Activated T-helper 1 cell treated with anti-CD3 and anti-CD28 coated beads, Interleukin-12 subunit alpha, Interleukin-12 subunit beta, Interleukin-2, Interleukin-4 antibody, amounts not matched to agents 30 ng/mL and 10 ng/mL and 1 ng/mL, durations not matched to agents 14 hours and 24 hours and 36 hours (primary cell): ENCODE data around the gene EPB41L4B. TPM values are rescaled to one million over a fixed set of nuclear protein-coding genes. Genes with fewer than 3 reads are reported as not detected.

Source experiments
- DNase-seq: peaks from one replicate; pipeline ENCODE4 v3.0.0; 2021; ENCODE audit warnings: low spot score
- H3K27ac Mint-ChIP-seq: one replicate; pipeline ENCODE4 v1.8.0; 2021; ENCODE audit warnings: mild to moderate bottlenecking, mixed read lengths
- H3K27me3 Mint-ChIP-seq: one replicate; pipeline ENCODE4 v1.8.0; 2022; ENCODE audit warnings: mild to moderate bottlenecking, moderate library complexity, mixed read lengths; ENCODE audit not compliant: insufficient read depth
- H3K36me3 Mint-ChIP-seq: one replicate; pipeline ENCODE4 v1.8.0; 2021; ENCODE audit warnings: low read depth, mixed read lengths
- H3K4me1 Mint-ChIP-seq: one replicate; pipeline ENCODE4 v1.8.0; 2021; ENCODE audit warnings: low read depth, mixed read lengths
- H3K4me3 Mint-ChIP-seq: one replicate; pipeline ENCODE4 v1.8.0; 2021; ENCODE audit warnings: mild to moderate bottlenecking, moderate library complexity, mixed read lengths
- H3K9me3 Mint-ChIP-seq: one replicate; pipeline ENCODE4 v1.8.0; 2021; ENCODE audit warnings: mixed read lengths
- intact Hi-C: fragments of 100-400 bp; cut with micrococcal nuclease; formaldehyde crosslinking; loops from one replicate; pipeline ENCODE4 v1.15.1; 2024
- total RNA-seq: library from RNA; stranded (reverse); gene quantifications from 2 replicates; pipeline ENCODE4 v1.2.3, GENCODE V29; 2022

EPB41L4B gene
- total RNA-seq, 1 donor from 2014 or later: 2.2 TPM

DNA sequence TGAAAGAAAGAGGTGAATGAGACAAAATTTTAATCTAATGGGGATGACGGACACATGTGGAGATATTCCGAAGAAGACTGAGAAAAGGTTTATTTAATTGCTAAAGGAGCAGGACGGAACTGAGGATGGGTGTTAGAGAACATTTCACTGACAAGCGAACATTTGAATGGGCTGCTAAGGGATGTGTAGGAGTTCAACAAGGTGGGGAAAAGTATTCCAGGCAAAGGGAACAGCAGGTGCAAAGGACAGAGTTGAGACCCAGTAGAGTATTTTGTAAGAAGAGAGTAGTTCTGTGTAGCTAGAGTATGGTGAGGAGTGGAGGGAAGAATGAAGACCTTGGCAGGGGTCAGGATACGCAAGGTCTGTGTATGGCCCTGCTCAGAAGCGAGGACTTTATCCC is 106.4 kb downstream of the EPB41L4B start:
- no peaks in the 10 kb centered on the region for H3K36me3 Mint-ChIP-seq
- no peak for DNase-seq
- peaks cover 18% of the 10 kb centered on the region for H3K27me3 Mint-ChIP-seq
- H3K4me3 Mint-ChIP-seq: no peak overlapping the region
- intact Hi-C loops: no loop called here
- H3K9me3 Mint-ChIP-seq: no peaks in the 10 kb centered on the region
- no peaks in the 10 kb centered on the region for H3K4me1 Mint-ChIP-seq
- no peak overlapping the region for H3K27ac Mint-ChIP-seq

DNA sequence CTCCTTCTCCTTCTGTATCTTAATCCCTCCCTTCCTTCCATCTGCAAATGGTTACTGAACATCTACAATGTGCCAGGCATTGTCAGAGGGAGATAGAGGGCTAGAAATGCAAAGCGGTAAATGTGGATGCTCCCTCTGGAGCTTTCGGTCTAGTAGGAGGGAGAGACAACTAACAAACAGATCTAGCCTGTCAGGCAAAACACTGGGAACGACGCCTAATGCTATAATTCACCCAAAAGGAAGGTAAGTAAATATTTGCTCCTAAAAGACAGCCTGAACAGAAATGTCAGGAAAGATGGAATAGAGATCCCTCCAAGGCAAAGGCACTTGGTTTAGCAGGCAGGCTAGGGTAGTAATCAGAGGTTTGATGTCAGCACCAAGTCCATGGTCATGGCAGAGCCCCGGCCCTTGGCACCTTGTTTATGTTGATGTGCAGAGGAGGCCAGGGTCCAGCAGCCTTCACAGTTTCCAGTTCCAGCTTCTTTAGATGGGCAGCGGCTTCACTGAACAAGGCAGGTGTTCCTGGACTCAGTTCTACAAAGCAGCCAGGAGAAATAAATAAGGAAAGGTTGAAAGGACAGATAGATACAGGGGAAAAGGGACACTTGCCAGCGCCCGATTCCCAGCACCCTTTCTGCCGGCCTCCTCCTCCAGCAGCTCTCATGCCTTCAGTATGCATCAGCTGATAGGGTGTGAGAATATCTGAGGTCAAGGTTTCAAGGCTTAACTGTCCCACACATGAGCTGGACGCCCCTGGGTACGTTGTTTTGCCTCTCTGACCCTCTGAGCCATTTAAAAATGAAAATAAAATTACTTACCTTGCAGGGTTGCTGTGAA is 107.4 kb downstream of the EPB41L4B start:
- no peaks in the 10 kb centered on the region for H3K9me3 Mint-ChIP-seq
- intact Hi-C loops: no loop called here
- H3K4me1 Mint-ChIP-seq: no peaks in the 10 kb centered on the region
- no peak for DNase-seq
- no peak overlapping the region for H3K27ac Mint-ChIP-seq
- H3K4me3 Mint-ChIP-seq: no peak overlapping the region
- H3K36me3 Mint-ChIP-seq: no peaks in the 10 kb centered on the region
- peaks cover 16% of the 10 kb centered on the region for H3K27me3 Mint-ChIP-seq

DNA sequence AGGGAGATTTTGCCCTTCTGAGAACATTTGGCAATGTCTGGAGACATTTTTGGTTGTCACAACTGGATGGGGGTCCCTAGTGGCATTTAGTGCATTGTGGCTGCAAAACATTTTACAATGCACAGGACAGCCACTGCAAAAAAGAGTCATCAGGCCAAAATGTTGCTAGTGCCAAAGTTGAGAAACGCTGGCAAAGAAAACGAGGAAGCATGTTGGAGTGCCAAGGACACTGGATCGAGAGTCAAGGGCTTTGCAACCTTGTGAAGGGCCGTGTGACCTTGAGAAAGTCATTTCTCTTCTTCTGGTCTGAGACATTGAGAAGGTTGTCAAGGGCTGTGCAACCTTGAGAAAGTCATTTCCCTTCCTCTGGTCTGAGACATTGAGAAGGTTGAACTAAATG is 108.1 kb downstream of the EPB41L4B start:
- intact Hi-C loops: no loop called here
- Mint-ChIP-seq H3K4me1 (no peaks in the 10 kb centered on the region), H3K9me3 (no peaks in the 10 kb centered on the region), H3K27ac (no peak overlapping the region), H3K27me3 (peaks cover 11% of the 10 kb centered on the region), H3K36me3 (no peaks in the 10 kb centered on the region), H3K4me3 (no peak overlapping the region)
- no peak for DNase-seq

DNA sequence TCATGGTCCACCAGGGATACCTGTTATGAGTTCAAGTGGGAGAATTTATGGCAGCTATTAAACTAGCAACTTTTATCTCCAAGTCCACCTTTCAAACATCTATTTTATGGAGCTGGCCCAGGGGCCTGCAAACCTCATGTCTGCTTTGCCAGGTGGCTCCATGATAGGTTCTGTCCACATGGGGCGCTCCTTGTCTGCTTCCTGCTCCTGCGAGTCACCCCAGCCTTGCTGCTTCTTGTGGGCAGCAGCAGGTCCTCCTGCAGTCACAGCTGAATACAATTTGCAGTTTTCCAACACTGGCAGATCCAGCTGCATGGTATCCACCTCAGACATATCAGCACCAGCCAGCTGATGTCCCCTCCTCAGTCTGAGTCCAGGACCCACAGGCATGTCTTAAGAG is 114.2 kb downstream of the EPB41L4B start:
- Mint-ChIP-seq H3K4me3 (no peak overlapping the region), H3K36me3 (no peaks in the 10 kb centered on the region), H3K27ac (no peak overlapping the region), H3K9me3 (no peaks in the 10 kb centered on the region), H3K27me3 (peaks cover 13% of the 10 kb centered on the region), H3K4me1 (no peaks in the 10 kb centered on the region)
- no peak for DNase-seq
- intact Hi-C loops: no loop called here

DNA sequence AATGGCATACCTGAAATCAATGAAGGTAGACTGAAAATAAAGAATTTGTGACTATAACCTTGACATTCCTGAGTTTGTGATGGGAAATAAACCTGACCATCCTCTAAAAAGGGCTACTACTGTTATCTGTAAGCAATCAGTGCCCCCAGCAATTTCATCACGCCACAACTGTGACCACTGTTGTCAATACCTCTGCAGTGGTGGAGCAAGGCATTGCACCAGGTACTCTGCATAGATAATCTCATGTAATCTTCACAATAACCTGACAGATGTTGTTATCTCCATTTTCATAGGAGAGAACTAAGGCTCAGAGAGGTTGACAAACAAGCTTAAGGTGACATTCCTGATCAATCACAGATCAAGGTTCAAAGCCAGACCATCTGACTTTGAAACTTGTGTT is 115.3 kb downstream of the EPB41L4B start:
- Mint-ChIP-seq H3K9me3 (no peaks in the 10 kb centered on the region), H3K4me3 (no peak overlapping the region), H3K36me3 (no peaks in the 10 kb centered on the region), H3K27ac (no peak overlapping the region), H3K27me3 (peaks cover 8% of the 10 kb centered on the region), H3K4me1 (no peaks in the 10 kb centered on the region)
- intact Hi-C loops: no loop called here
- DNase-seq: no peak

DNA sequence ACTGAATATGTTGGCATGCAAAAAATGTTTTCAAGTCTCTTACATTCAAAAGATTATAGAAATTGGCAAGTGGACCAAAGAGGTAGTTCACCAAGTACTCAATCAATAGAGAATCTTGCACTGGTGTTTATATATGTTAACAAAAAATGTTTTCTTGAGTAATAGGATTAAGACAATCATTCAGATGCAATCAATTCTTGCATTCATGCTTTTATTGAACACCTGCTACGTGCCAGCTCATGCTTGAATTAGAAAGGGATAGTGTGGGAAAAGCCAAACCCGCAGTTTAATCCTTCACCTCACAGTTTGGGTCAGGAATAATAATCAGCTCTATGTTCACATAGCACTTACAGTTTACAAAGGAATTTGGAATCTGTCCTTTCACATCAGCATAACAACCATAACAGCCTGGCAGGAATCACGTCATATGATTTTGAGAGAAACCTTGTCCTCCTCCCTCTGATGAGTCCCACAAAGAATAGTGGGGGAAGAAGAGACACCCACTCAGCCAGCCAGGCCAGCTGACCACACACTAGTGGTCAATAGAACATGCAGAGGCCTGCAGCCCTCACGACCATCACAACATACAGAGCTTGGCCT is 117.0 kb downstream of the EPB41L4B start:
- DNase-seq: no peak
- intact Hi-C loops: no loop called here
- H3K27me3 Mint-ChIP-seq: peaks cover 10% of the 10 kb centered on the region
- no peaks in the 10 kb centered on the region for H3K9me3 Mint-ChIP-seq
- no peak overlapping the region for H3K4me3 Mint-ChIP-seq
- H3K36me3 Mint-ChIP-seq: no peaks in the 10 kb centered on the region
- H3K27ac Mint-ChIP-seq: no peak overlapping the region
- H3K4me1 Mint-ChIP-seq: no peaks in the 10 kb centered on the region

DNA sequence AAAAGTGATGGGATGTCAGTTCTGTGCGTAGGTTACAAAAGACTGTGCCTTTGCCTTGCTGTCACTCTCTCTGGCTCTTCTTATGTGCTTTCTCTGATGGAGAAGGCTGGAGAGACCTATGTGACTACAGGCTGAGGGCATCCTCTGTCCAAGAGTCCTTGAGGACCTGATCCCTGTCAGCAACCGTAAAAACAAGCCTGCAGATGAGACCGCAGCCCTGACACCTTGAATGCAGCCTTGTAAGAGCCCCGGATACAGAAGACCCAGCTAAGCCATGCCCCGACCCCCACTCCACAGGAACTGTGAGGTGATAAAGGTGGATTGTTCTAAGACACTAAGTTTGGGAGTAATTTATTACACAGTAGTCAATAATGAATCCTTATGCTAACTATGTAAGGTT is 121.2 kb downstream of the EPB41L4B start:
- Mint-ChIP-seq H3K9me3 (no peaks in the 10 kb centered on the region), H3K4me1 (no peaks in the 10 kb centered on the region), H3K27me3 (peaks cover 14% of the 10 kb centered on the region), H3K36me3 (no peaks in the 10 kb centered on the region), H3K4me3 (no peak overlapping the region), H3K27ac (no peak overlapping the region)
- intact Hi-C loops: no loop called here
- no peak for DNase-seq

DNA sequence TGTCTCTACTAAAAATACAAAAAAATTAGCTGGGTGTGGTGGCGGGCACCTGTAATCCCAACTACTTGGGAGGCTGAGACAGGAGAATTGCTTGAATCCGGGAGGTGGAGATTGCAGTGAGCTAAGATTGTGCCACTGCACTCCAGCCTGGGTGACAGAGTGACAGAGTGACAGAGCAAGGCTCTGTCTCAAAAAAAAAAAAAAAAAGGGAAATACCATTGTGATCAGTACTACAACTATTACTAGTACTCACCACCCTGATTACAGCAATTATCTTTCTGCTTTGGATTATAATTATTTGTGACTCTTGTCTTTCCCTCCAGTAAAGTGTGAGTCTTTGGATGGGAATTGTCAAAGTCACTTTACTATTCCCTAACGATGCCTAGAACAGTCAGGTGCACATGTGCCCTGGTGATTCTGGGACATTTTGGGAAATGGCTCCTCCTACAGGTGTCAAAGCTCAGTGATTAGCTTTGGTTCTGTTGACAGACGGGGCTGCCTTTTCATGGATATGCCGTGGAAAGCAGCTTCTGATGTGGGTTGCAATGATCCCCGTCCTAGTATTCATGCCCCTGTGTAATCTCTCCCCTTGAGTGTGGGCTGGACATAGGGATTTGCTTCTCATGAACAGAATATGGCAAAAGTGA is 122.0 kb downstream of the EPB41L4B start:
- Mint-ChIP-seq H3K9me3 (no peaks in the 10 kb centered on the region), H3K36me3 (no peaks in the 10 kb centered on the region), H3K27me3 (peaks cover 16% of the 10 kb centered on the region), H3K4me3 (no peak overlapping the region), H3K27ac (no peak overlapping the region), H3K4me1 (no peaks in the 10 kb centered on the region)
- DNase-seq: no peak
- intact Hi-C loops: no loop called here

DNA sequence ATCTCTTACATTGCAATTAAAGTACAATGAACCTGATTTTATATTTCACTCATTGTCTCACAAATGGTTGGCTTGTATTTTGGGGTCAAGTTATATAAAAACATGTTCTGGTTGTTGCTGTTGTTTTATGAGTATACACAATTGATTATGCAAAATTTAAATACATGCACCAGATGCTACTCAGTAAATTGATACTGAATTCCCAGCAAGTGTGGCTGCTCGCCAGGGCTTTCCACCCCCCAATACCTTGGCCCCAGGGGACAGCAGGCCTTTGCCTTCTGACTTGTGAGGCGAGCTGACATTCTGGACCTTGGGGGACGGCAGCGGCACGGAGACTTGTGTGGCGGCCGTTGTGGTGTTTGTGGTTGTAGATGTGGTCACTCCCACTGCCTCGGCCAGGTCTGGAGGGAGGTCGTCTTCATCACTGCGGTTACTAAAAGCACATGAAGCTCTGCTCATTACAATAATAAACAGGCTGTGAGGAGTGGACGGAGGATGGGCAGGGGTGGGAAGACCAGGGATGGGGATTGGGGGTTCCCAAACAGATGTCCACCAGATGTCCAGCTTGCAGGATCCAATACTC is 126.8 kb downstream of the EPB41L4B start:
- H3K9me3 Mint-ChIP-seq: no peaks in the 10 kb centered on the region
- intact Hi-C loops: no loop called here
- H3K36me3 Mint-ChIP-seq: no peaks in the 10 kb centered on the region
- peaks cover 12% of the 10 kb centered on the region for H3K27me3 Mint-ChIP-seq
- no peak overlapping the region for H3K4me3 Mint-ChIP-seq
- H3K4me1 Mint-ChIP-seq: no peaks in the 10 kb centered on the region
- no peak for DNase-seq
- no peak overlapping the region for H3K27ac Mint-ChIP-seq

DNA sequence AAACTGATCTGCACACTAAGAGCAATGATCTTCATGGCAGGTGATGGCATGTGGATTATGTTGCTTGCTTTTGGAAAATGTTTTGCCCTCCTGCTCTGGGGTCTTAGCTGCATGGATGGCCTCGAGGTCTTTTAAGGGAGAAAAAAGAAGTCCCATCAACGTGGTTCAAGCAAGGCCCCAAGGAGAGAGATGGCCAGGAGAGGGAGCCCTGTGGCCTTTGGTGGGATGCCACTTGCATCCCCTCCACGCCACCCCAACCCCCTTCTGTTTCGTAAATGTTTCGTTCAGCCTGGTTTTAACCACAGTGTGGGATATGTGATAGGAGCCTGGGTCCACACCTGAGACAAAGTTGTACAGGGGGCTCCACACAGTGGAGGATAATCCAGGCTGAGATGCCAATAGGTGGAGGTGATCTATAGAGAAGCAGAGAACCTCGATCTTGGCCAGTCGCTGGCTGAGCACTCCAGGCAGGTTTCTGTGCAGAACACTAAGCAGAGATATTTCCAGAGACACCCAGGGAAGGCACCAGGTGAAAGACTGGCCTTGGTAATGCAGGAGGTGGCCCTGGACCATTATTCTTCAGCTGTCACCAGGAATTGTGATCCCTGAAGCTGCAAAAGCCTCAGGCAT is 128.0 kb downstream of the EPB41L4B start:
- no peaks in the 10 kb centered on the region for H3K9me3 Mint-ChIP-seq
- DNase-seq: no peak
- H3K27ac Mint-ChIP-seq: no peak overlapping the region
- peaks cover 8% of the 10 kb centered on the region for H3K27me3 Mint-ChIP-seq
- intact Hi-C loops: no loop called here
- H3K36me3 Mint-ChIP-seq: no peaks in the 10 kb centered on the region
- H3K4me1 Mint-ChIP-seq: no peaks in the 10 kb centered on the region
- H3K4me3 Mint-ChIP-seq: no peak overlapping the region

DNA sequence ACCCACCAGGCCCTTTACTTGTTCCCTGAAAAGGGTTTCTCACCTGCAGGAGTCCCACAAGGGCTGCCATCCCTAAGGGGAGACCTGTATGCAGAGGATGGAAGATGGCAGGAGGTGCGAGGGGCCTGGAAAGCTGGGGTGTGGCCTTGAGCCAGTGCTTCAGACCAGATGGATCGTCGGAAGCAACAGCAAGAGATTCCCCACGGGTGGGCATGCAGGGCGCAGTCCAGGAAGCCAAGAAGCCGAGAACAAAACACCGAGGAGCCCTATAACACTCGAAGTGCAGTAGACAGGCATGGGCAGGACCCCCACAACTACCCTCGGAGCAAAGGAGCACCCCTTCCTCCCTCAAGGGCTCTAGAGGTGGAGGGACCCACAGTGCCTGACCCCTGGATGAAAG is 129.1 kb downstream of the EPB41L4B start:
- no peaks in the 10 kb centered on the region for H3K4me1 Mint-ChIP-seq
- no peak for DNase-seq
- no peaks in the 10 kb centered on the region for H3K36me3 Mint-ChIP-seq
- no peaks in the 10 kb centered on the region for H3K9me3 Mint-ChIP-seq
- H3K27ac Mint-ChIP-seq: no peak overlapping the region
- intact Hi-C loops: no loop called here
- H3K27me3 Mint-ChIP-seq: peaks cover 13% of the 10 kb centered on the region
- H3K4me3 Mint-ChIP-seq: no peak overlapping the region

DNA sequence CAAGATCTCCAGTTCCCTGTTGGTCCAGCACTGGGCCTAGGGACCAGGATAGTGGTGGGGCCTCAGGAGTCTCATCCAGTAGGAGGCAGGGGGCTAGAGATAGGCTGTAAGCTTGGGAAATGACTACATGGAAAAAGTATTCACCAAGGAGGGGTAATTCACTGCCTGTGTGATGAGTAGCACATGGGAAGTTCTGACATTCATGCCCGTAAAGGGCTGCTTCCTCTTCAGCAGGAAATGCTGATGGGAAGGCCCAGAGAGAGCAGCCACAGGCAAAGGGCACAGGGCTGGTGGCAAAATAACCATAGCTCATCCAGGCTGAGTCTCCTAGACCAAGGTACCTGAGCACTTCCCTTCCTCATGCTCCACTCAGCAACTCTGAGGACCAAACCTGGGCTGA is 130.7 kb downstream of the EPB41L4B start:
- Mint-ChIP-seq H3K9me3 (no peaks in the 10 kb centered on the region), H3K27me3 (peaks cover 11% of the 10 kb centered on the region), H3K4me1 (no peaks in the 10 kb centered on the region), H3K27ac (no peak overlapping the region), H3K4me3 (no peak overlapping the region), H3K36me3 (no peaks in the 10 kb centered on the region)
- no peak for DNase-seq
- intact Hi-C loops: no loop called here
